Gastroesophageal sphincter (tissue), 4 donors: Measurements from ENCODE around the gene PCGF5. TPM values are rescaled to one million over a fixed set of nuclear protein-coding genes. Genes with fewer than 3 reads are reported as not detected.

Experiments used
- ATAC-seq: fragments of 150-250 bp; one replicate; pipeline ENCODE4 v1.9.1; 2016; ENCODE audit warnings: mild to moderate bottlenecking, moderate library complexity
- H3K27ac ChIP-seq, 4 donors: fragments of 200-600 bp; sonication (generic) in 3 of 4; 1 replicate in 3 of 4; 2 replicates in 1 of 4; pipeline ENCODE4 v1.5.1; 2016 to 2019
- H3K27me3 ChIP-seq: fragments of 200-600 bp; sonication (generic); one replicate; pipeline ENCODE4 v1.5.1; 2019
- H3K36me3 ChIP-seq, 2 donors: fragments of 200-600 bp; sonication (generic); one replicate each; pipeline ENCODE4 v1.5.1; 2019; ENCODE audit warnings: control low read depth in 1 of 2
- H3K4me1 ChIP-seq, 3 donors: fragments of 200-600 bp; sonication (generic); 1 replicate in 2 of 3; 2 replicates in 1 of 3; pipeline ENCODE4 v1.5.1; 2016 to 2019; ENCODE audit warnings: control low read depth in 2 of 3
- H3K4me3 ChIP-seq, 2 donors: fragments of 200-600 bp; sonication (generic); one replicate each; pipeline ENCODE4 v1.5.1; 2019; ENCODE audit warnings: mild to moderate bottlenecking in 1 of 2, moderate library complexity in 1 of 2
- H3K9me3 ChIP-seq, 3 donors: fragments of 200-600 bp; sonication (generic); one replicate each; pipeline ENCODE4 v1.5.1; 2017 to 2019; ENCODE audit warnings: control low read depth in 2 of 3
- EP300 ChIP-seq: sonication (generic); formaldehyde crosslinking; IDR thresholded peaks from one replicate; pipeline ENCODE4 v1.6.1; 2017; ENCODE audit warnings: antibody characterized with exemption, mild to moderate bottlenecking
- POLR2A ChIP-seq, 2 donors: fragments of 450-650 bp; IDR thresholded peaks; one replicate each; pipeline ENCODE4 v1.6.1; 2017; ENCODE audit warnings: antibody characterized with exemption in 2 of 2, mild to moderate bottlenecking in 2 of 2, moderate library complexity in 1 of 2
- POLR2AphosphoS5 ChIP-seq: sonication (generic); formaldehyde crosslinking; IDR thresholded peaks from one replicate; pipeline ENCODE4 v1.6.1; 2017; ENCODE audit warnings: antibody characterized with exemption
- WGBS, 2 donors: methylation state at CpG; one replicate each; pipeline ENCODE4 v1.1.5; 2018; ENCODE audit warnings: low coverage in 1 of 2; 5-methylcytosine and 5-hydroxymethylcytosine counted together
- total RNA-seq, 4 donors: library from RNA; depleted of rRNA; stranded (reverse); fragments of >200 nt; gene quantifications; one replicate each; pipeline ENCODE4 v1.1.0, GENCODE V29; 2016
- TF ChIP-seq, protein P1 (sequence below), 4 experiments: fragments of 200-600 bp in 2 of 4; fragments of 450-650 bp in 2 of 4; sonication (generic) in 1 of 4; IDR thresholded peaks; one replicate each; pipeline ENCODE4 v1.5.1; 2017 to 2019; ENCODE audit warnings: antibody characterized with exemption in 4 of 4, mild to moderate bottlenecking in 2 of 4, moderate library complexity in 2 of 4

PCGF5 gene
- total RNA-seq, 4 donors from 2014 or later = 51.5 to 81.6 (median 66.1) TPM

- TF ChIP-seq, protein P1, sequence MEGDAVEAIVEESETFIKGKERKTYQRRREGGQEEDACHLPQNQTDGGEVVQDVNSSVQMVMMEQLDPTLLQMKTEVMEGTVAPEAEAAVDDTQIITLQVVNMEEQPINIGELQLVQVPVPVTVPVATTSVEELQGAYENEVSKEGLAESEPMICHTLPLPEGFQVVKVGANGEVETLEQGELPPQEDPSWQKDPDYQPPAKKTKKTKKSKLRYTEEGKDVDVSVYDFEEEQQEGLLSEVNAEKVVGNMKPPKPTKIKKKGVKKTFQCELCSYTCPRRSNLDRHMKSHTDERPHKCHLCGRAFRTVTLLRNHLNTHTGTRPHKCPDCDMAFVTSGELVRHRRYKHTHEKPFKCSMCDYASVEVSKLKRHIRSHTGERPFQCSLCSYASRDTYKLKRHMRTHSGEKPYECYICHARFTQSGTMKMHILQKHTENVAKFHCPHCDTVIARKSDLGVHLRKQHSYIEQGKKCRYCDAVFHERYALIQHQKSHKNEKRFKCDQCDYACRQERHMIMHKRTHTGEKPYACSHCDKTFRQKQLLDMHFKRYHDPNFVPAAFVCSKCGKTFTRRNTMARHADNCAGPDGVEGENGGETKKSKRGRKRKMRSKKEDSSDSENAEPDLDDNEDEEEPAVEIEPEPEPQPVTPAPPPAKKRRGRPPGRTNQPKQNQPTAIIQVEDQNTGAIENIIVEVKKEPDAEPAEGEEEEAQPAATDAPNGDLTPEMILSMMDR (IDR thresholded peaks at IDR 0.05) = no peak
- H3K27ac ChIP-seq = no peak overlapping the region
- H3K36me3 ChIP-seq = no peaks in the 10 kb centered on the region
- ATAC-seq = no peak
- WGBS, 2 donors = 0 to 75% methylated on average over 1 of the region's 1 CpG
- H3K9me3 ChIP-seq = no peaks in the 10 kb centered on the region
- no peak overlapping the region for H3K4me3 ChIP-seq
- H3K4me1 ChIP-seq = peaks cover 0 to 25% (median 0%) of the 10 kb centered on the region in 3 donors
- no peaks in the 10 kb centered on the region for H3K27me3 ChIP-seq
Observed at GRCh38 chr10:91229683-91230082, 9.2 kb downstream of the PCGF5 start.

DNA sequence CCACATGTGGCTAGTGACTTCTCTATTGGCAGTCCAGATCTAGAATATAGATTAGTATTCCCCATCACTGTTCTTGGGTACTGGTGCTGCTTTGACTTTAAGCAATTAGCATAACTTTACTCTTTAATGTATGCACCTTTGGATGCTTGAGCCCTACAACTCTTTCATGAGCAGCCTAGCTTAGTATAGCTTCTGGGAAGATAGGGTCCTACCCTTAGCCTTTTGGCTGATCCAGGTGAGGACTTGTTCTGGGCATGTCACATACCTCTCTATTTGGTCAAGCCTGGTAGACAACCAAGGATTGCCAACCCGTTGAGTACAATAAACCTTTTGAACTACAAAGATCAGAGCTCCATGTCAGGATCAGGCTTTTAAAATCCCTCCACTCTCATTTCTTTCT lies 17.7 kb downstream of the PCGF5 start:
- Histone ChIP-seq H3K27ac (no peak overlapping the region), H3K9me3 (no peaks in the 10 kb centered on the region), H3K4me1 (peaks cover 0 to 4% (median 0%) of the 10 kb centered on the region in 3 donors), H3K4me3 (no peak overlapping the region), H3K27me3 (no peaks in the 10 kb centered on the region), H3K36me3 (no peaks in the 10 kb centered on the region)
- 88 to 100% methylated on average over 1 of the region's 1 CpG for WGBS, 2 donors
- no peak for ATAC-seq
- TF ChIP-seq, protein P1 (IDR thresholded peaks at IDR 0.05) = no peak
- TF ChIP-seq EP300 (no peak), POLR2A (IDR thresholded peaks at IDR 0.05) (no peak), POLR2AphosphoS5 (no peak)

DNA sequence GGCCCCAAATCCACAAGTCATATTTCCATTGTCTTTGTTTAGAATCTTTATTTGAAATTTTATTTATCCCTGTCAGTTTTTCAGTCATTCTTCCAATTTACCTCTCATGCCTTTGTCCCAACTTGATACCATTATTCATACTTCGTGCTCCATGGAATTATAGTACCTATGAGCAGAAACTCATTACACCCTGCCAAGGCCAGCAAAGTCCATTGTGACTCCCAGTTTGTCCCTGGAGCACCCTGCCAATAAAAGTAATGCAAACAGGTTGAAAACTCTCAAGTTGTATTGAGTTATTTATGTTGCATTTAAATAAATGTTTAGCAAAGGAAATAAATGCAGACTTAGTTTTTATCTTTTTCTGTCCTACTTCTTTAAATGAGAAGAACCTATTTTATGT lies 19.3 kb downstream of the PCGF5 start:
- Histone ChIP-seq H3K36me3 (no peaks in the 10 kb centered on the region), H3K4me1 (peaks cover 0 to 4% (median 0%) of the 10 kb centered on the region in 3 donors), H3K4me3 (no peak overlapping the region), H3K9me3 (no peaks in the 10 kb centered on the region), H3K27ac (no peak overlapping the region), H3K27me3 (no peaks in the 10 kb centered on the region)
- no peak for TF ChIP-seq EP300
- TF ChIP-seq POLR2AphosphoS5 = no peak
- TF ChIP-seq, protein P1 (IDR thresholded peaks at IDR 0.05) = no peak
- TF ChIP-seq POLR2A (IDR thresholded peaks at IDR 0.05) = no peak
- no peak for ATAC-seq
- 80 to 95% methylated on average over 1 of the region's 1 CpG for WGBS, 2 donors

DNA sequence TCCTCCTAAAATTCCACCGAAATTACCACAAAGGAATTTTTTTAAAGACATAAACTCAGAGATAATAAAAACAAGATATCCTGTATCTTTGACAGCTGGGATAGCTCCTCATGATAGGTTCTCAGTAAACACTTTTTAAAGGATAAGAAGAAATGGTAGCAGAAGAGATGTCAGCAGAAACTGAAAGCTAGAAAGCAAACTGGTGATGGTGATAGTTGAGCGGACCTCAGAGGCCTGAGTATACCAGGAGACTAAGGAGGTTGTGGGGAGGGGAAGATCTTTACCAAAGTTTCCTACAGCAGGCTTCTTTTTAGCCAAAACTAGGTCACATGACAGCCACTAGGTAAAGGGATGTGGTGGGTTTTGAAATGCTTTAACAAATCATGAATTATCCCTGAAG lies 22.5 kb downstream of the PCGF5 start:
- H3K9me3 ChIP-seq = no peaks in the 10 kb centered on the region
- WGBS, 2 donors = 57 to 83% methylated on average over 1 to 2 of the region's 2 CpGs
- no peak overlapping the region for H3K27ac ChIP-seq
- no peak for ATAC-seq
- no peaks in the 10 kb centered on the region for H3K27me3 ChIP-seq
- no peak overlapping the region for H3K4me3 ChIP-seq
- no peaks in the 10 kb centered on the region for H3K36me3 ChIP-seq
- H3K4me1 ChIP-seq = peaks cover 0 to 33% (median 2%) of the 10 kb centered on the region in 3 donors
- TF ChIP-seq, protein P1 (IDR thresholded peaks at IDR 0.05) = no peak
- TF ChIP-seq POLR2AphosphoS5 (no peak), EP300 (no peak), POLR2A (IDR thresholded peaks at IDR 0.05) (no peak)

DNA sequence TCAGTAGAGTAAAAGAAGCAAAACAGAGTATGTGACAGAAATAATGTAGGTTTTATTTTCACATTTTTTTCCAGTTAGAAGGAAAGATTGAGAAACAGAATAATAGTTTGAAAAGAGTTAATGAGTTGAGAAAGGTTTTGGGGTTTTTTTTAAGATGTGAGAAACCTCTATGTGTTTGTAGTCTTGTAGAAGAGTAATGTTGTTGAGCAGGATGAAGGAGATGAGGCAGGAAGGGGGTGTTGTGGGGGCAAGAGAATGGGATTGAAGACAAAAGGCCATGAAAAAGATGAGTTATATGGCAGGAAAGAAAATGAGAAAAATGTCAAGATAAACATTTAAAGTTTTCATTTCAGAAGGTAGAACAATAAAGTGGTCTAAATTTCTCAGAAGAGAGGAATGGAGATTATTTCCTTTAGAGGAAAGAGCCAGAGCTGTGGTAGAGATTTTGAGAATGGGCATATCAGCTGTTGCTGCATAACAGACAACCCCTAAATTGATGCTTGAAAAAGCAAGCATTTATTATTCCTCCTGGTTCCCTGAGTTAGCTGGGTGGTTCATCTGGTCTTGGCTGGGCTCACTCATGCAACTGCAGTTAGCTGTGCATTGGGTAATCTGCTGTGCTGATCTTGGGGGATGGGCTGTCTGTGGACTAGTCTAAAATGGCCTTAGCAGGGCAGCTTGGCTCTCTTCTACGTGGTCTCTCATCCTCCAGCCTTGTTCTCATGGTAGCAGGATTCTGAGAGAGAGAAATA lies 27.1 kb downstream of the PCGF5 start:
- Histone ChIP-seq H3K4me3 (no peak overlapping the region), H3K4me1 (peaks cover 0 to 41% (median 2%) of the 10 kb centered on the region in 3 donors), H3K36me3 (peaks cover 0 to 8% of the 10 kb centered on the region in 2 donors), H3K27ac (peak overlapping the region in 1 of 4 donors; percentile 4), H3K27me3 (no peaks in the 10 kb centered on the region), H3K9me3 (no peaks in the 10 kb centered on the region)
- WGBS, 2 donors = no CpG with 5 or more reads among the region's 1 CpG
- TF ChIP-seq POLR2AphosphoS5 (no peak), POLR2A (IDR thresholded peaks at IDR 0.05) (no peak), EP300 (no peak)
- TF ChIP-seq, protein P1 (IDR thresholded peaks at IDR 0.05) = no peak
- ATAC-seq = no peak
